Sigmoid colon (tissue), 7 donors: ENCODE results near the gene STX3. TPM values are rescaled to one million over a fixed set of nuclear protein-coding genes. Genes with fewer than 3 reads are reported as not detected.

Experiments used
- DNase-seq: peaks from one replicate; pipeline ENCODE4 v3.0.0-alpha.2; 2019
- H3K27ac ChIP-seq, 4 donors: fragments of 200-600 bp; sonication (generic); one replicate each; pipeline ENCODE4 v1.5.1; 2016 to 2019; ENCODE audit warnings: mild to moderate bottlenecking in 1 of 4
- H3K27me3 ChIP-seq, 3 donors: fragments of 200-600 bp; sonication (generic); one replicate each; pipeline ENCODE4 v1.5.1; 2019; ENCODE audit warnings: mild to moderate bottlenecking in 1 of 3
- H3K36me3 ChIP-seq, 4 donors: fragments of 200-600 bp; sonication (generic); one replicate each; pipeline ENCODE4 v1.5.1; 2016 to 2019
- H3K4me1 ChIP-seq, 4 donors: fragments of 200-600 bp; sonication (generic); one replicate each; pipeline ENCODE4 v1.5.1; 2017 to 2019
- H3K4me3 ChIP-seq, 4 donors: fragments of 200-600 bp; sonication (generic); one replicate each; pipeline ENCODE4 v1.5.1; 2017 to 2019; ENCODE audit warnings: mild to moderate bottlenecking in 2 of 4, moderate library complexity in 1 of 4
- H3K9me3 ChIP-seq, 4 donors: fragments of 200-600 bp in 3 of 4; sonication (generic) in 3 of 4; one replicate each; pipeline versions ENCODE4 v1.5.1 to v1.6.1; 2013 to 2019
- EP300 ChIP-seq, 4 donors: sonication (generic); formaldehyde crosslinking; IDR thresholded peaks; one replicate each; pipeline ENCODE4 v1.6.1; 2017; ENCODE audit warnings: antibody characterized with exemption in 4 of 4
- POLR2A ChIP-seq, 2 donors: fragments of 450-650 bp; IDR thresholded peaks; one replicate each; pipeline ENCODE4 v1.6.1; 2016; ENCODE audit warnings: antibody characterized with exemption in 2 of 2, mild to moderate bottlenecking in 2 of 2, moderate library complexity in 2 of 2
- POLR2AphosphoS5 ChIP-seq, 4 donors: sonication (generic); formaldehyde crosslinking; IDR thresholded peaks; one replicate each; pipeline ENCODE4 v1.6.1; 2017; ENCODE audit warnings: antibody characterized with exemption in 4 of 4
- WGBS, 2 donors: extraction: QIAGEN DNeasy Blood & Tissue Kit; methylation state at CpG; one replicate each; pipeline ENCODE4 v1.1.7; 2013; 5-methylcytosine and 5-hydroxymethylcytosine counted together
- intact Hi-C: fragments of 100-400 bp; cut with DNase I; formaldehyde crosslinking; loops from one replicate; pipeline ENCODE4 v1.15.1; 2023
- polyA plus RNA-seq, 3 donors: library from polyadenylated mRNA; stranded (reverse); fragments of 200-250 nt; gene quantifications; one replicate each; pipeline ENCODE4 v1.2.3, GENCODE V29; 2013
- total RNA-seq, 4 donors: library from RNA; depleted of rRNA; stranded (reverse); fragments of >200 nt; gene quantifications; one replicate each; pipeline ENCODE4 v1.1.0, GENCODE V29; 2016
- TF ChIP-seq, protein P1 (sequence below), 4 experiments: fragments of 450-650 bp in 3 of 4; fragments of 200-600 bp in 1 of 4; IDR thresholded peaks; one replicate each; pipeline ENCODE4 v1.5.1; 2016 to 2019; ENCODE audit warnings: antibody characterized with exemption in 4 of 4, mild to moderate bottlenecking in 3 of 4, moderate library complexity in 2 of 4
- donor health status: healthy with polysubstance abuse.
- donor health status: Bipolar disorder and iron deficiency.
- donor health status: healthy.

The STX3 gene
- total and polyA plus RNA-seq, 7 donors: 9.7 to 120 (median 19.3) TPM

DNA sequence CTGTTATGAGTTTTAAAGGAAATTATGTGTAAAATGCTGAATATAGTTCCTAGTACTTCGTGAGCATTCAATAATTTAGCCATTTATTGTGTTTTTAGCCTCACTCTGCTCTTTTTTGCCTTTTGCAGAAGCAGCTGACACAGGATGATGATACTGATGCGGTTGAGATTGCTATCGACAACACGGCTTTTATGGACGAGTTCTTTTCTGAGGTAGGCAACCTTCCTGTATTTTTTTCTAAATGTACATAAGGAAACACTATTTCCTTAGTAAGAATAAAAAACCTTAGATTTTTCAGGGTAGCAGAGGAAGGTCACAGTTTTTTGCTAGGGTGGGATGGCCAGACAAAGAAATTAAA is 17.9 kb downstream of the STX3 start:
- no peaks in the 10 kb centered on the region for H3K4me1 ChIP-seq
- intact Hi-C loops: no loop called here
- DNase-seq: no peak
- H3K36me3 ChIP-seq: peaks cover 0 to 30% (median 3%) of the 10 kb centered on the region in 4 donors
- no peaks in the 10 kb centered on the region for H3K9me3 ChIP-seq
- no peak overlapping the region for H3K27ac ChIP-seq
- TF ChIP-seq, protein P1, sequence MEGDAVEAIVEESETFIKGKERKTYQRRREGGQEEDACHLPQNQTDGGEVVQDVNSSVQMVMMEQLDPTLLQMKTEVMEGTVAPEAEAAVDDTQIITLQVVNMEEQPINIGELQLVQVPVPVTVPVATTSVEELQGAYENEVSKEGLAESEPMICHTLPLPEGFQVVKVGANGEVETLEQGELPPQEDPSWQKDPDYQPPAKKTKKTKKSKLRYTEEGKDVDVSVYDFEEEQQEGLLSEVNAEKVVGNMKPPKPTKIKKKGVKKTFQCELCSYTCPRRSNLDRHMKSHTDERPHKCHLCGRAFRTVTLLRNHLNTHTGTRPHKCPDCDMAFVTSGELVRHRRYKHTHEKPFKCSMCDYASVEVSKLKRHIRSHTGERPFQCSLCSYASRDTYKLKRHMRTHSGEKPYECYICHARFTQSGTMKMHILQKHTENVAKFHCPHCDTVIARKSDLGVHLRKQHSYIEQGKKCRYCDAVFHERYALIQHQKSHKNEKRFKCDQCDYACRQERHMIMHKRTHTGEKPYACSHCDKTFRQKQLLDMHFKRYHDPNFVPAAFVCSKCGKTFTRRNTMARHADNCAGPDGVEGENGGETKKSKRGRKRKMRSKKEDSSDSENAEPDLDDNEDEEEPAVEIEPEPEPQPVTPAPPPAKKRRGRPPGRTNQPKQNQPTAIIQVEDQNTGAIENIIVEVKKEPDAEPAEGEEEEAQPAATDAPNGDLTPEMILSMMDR (IDR thresholded peaks at IDR 0.05): no peak
- no peak for TF ChIP-seq EP300 (IDR thresholded peaks at IDR 0.05)
- TF ChIP-seq POLR2A (IDR thresholded peaks at IDR 0.05): no peak
- TF ChIP-seq POLR2AphosphoS5 (IDR thresholded peaks at IDR 0.05): no peak
- no peaks in the 10 kb centered on the region for H3K27me3 ChIP-seq
- H3K4me3 ChIP-seq: no peak overlapping the region
- 73 to 91% methylated on average over 5 of the region's 5 CpGs for WGBS, 2 donors

DNA sequence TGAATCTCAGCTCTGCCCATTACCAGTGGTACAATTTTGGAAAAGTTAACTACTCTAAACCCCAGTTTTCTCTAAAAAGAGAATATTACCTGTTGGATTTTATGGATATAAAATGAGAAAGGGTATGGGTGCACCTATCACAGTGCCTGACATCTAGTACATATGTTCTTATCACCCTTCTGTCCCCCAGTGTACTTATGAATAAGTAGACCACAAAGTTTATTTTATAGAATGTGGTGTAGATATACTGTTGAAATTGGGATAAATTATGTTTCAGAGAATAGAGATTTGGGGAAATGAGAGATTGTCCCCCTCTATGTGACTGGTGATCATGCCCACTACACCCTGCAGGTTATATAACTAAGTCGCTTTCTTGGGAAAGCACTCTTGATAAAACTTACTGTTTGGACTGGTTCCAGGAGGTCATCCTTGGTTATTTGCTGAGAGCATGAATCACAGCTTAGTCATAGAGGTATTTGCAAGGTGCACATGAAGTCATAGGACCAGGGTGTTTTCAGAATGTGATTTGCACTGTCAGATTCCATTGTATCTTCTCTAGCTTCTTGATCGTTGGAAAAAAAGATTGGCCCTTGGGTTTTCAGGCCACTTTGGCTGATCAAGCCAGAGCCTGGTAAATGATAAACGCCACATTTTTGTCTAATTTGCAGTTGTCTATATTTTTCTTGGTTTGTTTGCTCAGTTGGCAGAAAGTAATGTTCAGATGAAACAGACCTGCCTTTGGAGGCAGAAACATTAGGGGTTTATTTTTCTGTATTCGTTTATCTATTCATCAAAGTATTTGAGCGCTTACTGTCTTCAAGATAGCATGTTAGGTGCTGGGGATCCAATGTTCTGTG is 21.3 kb downstream of the STX3 start:
- 42 to 77% methylated on average over 5 of the region's 5 CpGs for WGBS, 2 donors
- H3K27ac ChIP-seq: no peak overlapping the region
- no peaks in the 10 kb centered on the region for H3K9me3 ChIP-seq
- intact Hi-C loops: no loop called here
- H3K4me1 ChIP-seq: no peaks in the 10 kb centered on the region
- DNase-seq: no peak
- no peaks in the 10 kb centered on the region for H3K27me3 ChIP-seq
- H3K36me3 ChIP-seq: peaks cover 0 to 35% (median 3%) of the 10 kb centered on the region in 4 donors
- H3K4me3 ChIP-seq: no peak overlapping the region
- no peak for TF ChIP-seq EP300 (IDR thresholded peaks at IDR 0.05)
- TF ChIP-seq POLR2AphosphoS5 (IDR thresholded peaks at IDR 0.05): no peak

DNA sequence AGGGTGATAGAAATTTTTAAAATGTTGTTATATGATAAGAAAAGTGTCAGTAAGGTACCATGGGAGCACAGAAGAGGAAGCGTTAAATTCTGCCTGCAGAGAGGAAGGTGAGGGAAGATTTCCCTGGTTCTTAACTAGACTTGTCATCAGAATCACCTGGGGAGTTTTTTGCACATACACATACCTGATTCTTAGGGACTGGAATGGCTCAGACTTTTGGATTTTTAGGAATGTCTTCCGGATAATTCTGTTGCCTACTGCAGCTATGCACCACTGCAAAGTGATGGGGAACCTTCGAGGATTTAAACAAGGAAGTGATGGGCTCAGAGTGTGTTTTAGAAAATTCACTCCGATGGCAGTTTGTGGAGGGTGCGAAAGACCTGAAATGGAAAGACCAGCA is 21.9 kb downstream of the STX3 start:
- Histone ChIP-seq H3K4me1 (no peaks in the 10 kb centered on the region), H3K27me3 (no peaks in the 10 kb centered on the region), H3K36me3 (peaks cover 0 to 35% (median 3%) of the 10 kb centered on the region in 4 donors), H3K4me3 (no peak overlapping the region), H3K9me3 (no peaks in the 10 kb centered on the region), H3K27ac (no peak overlapping the region)
- WGBS, 2 donors: 83 to 89% methylated on average over 5 of the region's 5 CpGs
- no peak for DNase-seq
- TF ChIP-seq, protein P1 (IDR thresholded peaks at IDR 0.05): no peak
- no peak for TF ChIP-seq POLR2AphosphoS5 (IDR thresholded peaks at IDR 0.05)
- no peak for TF ChIP-seq POLR2A (IDR thresholded peaks at IDR 0.05)
- no peak for TF ChIP-seq EP300 (IDR thresholded peaks at IDR 0.05)
- intact Hi-C loops: no loop called here

DNA sequence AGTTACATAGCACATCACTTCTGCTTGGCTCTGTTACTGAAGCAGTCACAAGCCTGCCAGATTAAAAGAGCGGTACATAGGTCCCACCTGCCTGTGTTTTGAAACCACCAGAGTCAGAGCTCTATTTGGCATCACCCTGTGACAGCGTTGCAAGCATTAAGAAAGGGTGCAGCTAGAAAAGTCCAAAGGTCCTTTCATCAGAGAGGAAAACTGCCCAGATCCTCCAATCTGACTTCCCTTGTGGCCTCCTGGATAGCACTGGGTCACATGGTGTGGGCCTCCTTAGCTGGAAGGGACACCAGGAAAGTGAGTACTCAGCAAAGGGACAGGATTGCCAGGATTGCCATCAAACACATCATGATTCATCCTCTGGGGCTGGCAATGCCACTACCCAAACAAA is 22.9 kb downstream of the STX3 start:
- Histone ChIP-seq H3K9me3 (no peaks in the 10 kb centered on the region), H3K4me3 (no peak overlapping the region), H3K36me3 (peaks cover 0 to 34% (median 3%) of the 10 kb centered on the region in 4 donors), H3K27ac (no peak overlapping the region), H3K27me3 (no peaks in the 10 kb centered on the region), H3K4me1 (no peaks in the 10 kb centered on the region)
- DNase-seq: no peak
- intact Hi-C loops: no loop called here
- no peak for TF ChIP-seq POLR2A (IDR thresholded peaks at IDR 0.05)
- TF ChIP-seq POLR2AphosphoS5 (IDR thresholded peaks at IDR 0.05): no peak
- no peak for TF ChIP-seq EP300 (IDR thresholded peaks at IDR 0.05)
- 17 to 69% methylated on average over 2 of the region's 2 CpGs for WGBS, 2 donors

DNA sequence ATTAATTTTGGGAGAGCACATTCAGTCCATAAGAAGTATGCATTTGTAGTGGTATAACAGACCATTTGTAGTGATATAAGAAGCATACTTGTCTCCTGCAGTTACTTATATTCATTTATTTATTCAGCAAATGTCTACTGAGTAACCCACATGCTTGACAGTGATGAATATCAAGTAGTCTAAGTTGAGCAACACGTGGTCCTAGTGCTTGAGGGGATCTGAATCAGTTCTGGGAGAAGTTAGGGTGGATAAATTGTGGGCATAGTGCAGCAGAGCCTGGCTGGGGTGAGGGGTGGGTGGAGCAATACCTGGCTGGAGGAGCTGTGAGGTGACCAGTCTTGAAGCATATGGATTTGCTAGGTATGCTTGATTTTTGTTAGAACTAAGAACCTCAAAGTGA is 24.3 kb downstream of the STX3 start:
- no peak for DNase-seq
- H3K27me3 ChIP-seq: no peaks in the 10 kb centered on the region
- 40 to 62% methylated on average over 1 of the region's 1 CpG for WGBS, 2 donors
- no peak for TF ChIP-seq POLR2A (IDR thresholded peaks at IDR 0.05)
- peaks cover 0 to 22% (median 3%) of the 10 kb centered on the region in 4 donors for H3K36me3 ChIP-seq
- no peaks in the 10 kb centered on the region for H3K4me1 ChIP-seq
- intact Hi-C loops: no loop called here
- no peak overlapping the region for H3K27ac ChIP-seq
- H3K4me3 ChIP-seq: no peak overlapping the region
- no peaks in the 10 kb centered on the region for H3K9me3 ChIP-seq

DNA sequence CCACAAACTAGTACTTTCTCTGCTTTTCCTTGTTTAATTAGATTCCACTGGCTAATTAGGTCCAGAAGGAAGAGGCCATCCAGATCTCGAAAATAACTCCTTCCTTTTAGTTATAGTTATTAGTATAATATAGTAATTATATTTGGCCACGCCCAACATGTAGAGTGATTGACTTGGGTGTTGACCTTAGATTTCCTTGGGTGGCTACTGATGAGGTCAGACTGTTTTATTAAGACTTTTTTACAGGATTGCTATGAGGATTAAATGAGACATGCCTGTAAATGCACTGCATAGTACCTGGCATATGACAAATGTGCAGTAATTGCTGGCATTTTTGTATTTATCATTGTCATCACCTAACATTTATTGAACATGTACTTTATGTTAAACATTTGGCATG is 26.9 kb downstream of the STX3 start:
- Histone ChIP-seq H3K9me3 (no peaks in the 10 kb centered on the region), H3K27ac (no peak overlapping the region), H3K36me3 (peaks cover 0 to 6% (median 0%) of the 10 kb centered on the region in 4 donors), H3K27me3 (no peaks in the 10 kb centered on the region), H3K4me1 (peaks cover 0 to 6% (median 5%) of the 10 kb centered on the region in 4 donors), H3K4me3 (no peak overlapping the region)
- WGBS, 2 donors: 65 to 77% methylated on average over 2 of the region's 2 CpGs
- intact Hi-C loops: no loop called here
- no peak for DNase-seq
- no peak for TF ChIP-seq POLR2AphosphoS5 (IDR thresholded peaks at IDR 0.05)
- TF ChIP-seq POLR2A (IDR thresholded peaks at IDR 0.05): no peak
- TF ChIP-seq, protein P1 (IDR thresholded peaks at IDR 0.05): no peak
- TF ChIP-seq EP300 (IDR thresholded peaks at IDR 0.05): no peak
